ENCODE data around the gene TBC1D2. TPM values are rescaled to one million over a fixed set of nuclear protein-coding genes. Genes with fewer than 3 reads are reported as not detected.

Gene TBC1D2
- total and polyA plus RNA-seq, 2 of the 13 experiments (the other 11 are each of a cell fraction or from before 2014, with no cell fraction given), result 2.0 to 2.8 TPM

DNA sequence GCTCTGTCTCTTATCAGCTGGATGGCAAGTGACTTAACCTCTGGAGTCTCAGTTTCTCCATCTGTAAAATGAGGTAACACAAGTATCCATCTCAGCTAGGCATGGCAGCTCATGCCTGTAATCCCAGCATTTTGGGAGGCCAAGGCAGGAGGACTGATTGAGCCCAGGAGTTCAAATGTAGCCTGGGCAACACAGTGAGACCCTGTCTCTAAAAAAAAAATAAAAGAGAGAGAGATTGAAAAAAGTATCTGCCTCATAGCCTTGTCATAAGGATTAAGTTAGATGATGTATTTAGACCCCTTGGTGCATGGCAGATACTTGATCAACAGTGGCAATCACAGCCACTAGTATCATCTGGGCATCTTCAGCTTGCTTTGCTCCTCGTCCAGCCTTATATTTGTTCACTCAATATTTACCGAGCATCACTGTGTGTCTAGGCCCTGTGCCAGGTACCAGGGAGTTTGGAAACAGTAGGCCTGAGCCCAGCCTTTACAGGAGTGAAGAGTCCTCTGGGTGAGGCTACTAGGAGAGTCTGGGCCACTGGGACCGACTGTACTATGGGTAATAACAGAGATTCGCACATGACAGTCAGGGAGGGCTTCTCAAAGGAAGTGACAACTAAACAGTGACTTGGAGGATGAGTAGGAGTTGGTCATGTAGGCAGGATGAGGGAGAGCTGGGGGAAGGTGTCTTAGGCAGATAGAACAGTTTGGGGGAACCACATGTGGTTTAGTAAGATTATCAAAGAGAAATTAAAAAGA is 97.2 kb downstream of the TBC1D2 start (continued):
- TF ChIP-seq, protein P1, sequence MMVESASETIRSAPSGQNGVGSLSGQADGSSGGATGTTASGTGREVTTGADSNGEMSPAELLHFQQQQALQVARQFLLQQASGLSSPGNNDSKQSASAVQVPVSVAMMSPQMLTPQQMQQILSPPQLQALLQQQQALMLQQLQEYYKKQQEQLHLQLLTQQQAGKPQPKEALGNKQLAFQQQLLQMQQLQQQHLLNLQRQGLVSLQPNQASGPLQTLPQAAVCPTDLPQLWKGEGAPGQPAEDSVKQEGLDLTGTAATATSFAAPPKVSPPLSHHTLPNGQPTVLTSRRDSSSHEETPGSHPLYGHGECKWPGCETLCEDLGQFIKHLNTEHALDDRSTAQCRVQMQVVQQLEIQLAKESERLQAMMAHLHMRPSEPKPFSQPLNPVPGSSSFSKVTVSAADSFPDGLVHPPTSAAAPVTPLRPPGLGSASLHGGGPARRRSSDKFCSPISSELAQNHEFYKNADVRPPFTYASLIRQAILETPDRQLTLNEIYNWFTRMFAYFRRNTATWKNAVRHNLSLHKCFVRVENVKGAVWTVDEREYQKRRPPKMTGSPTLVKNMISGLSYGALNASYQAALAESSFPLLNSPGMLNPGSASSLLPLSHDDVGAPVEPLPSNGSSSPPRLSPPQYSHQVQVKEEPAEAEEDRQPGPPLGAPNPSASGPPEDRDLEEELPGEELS (CRISPR knock-in tag; IDR thresholded peaks at IDR 0.05), result peak; percentile 59; the same call in 1 of the 2 replicates
- TF ChIP-seq SOX13 (IDR thresholded peaks at IDR 0.05) (no peak), SOX13 (CRISPR knock-in tag; conservative IDR thresholded peaks at IDR 0.05 in 1 of 2, IDR thresholded peaks at IDR 0.05 in 1 of 2) (peak in 1 of 2 experiments; percentile 76; a peak in 2 of 4 replicates), ZNF530 (CRISPR knock-in tag; IDR thresholded peaks at IDR 0.05; ENCODE audit: low read depth) (no peak), EP300 (IDR thresholded peaks at IDR 0.05; ENCODE audit: low read depth in 2 of 2, low read length in 2 of 2) (peak in 1 of 2 experiments; percentile 65; a peak in 1 of 4 replicates), EP300 (CRISPR knock-in tag; IDR thresholded peaks at IDR 0.05; ENCODE audit: borderline replicate concordance) (peak; percentile 60; the same call in 1 of the 2 replicates), HDAC1 (CRISPR knock-in tag; IDR thresholded peaks at IDR 0.05) (peak; percentile 58; the same call in 1 of the 2 replicates), ASH2L (IDR thresholded peaks at IDR 0.05; ENCODE audit: insufficient read length, low read depth, low read length) (no peak), IKZF4 (CRISPR knock-in tag; IDR thresholded peaks at IDR 0.05; ENCODE audit: borderline replicate concordance, low read depth, not compliant biosample characterization) (no peak), HNF4A (CRISPR knock-in tag; IDR thresholded peaks at IDR 0.05) (peak; percentile 61), ZNF790 (CRISPR knock-in tag; IDR thresholded peaks at IDR 0.05; ENCODE audit: borderline replicate concordance) (no peak), PPARG (CRISPR knock-in tag; conservative IDR thresholded peaks at IDR 0.05) (no peak), HNRNPUL1 (IDR thresholded peaks at IDR 0.05; ENCODE audit: low read depth, low read length) (no peak), NCOR1 (IDR thresholded peaks at IDR 0.05; ENCODE audit: borderline replicate concordance, low read length) (no peak), ZNF850 (CRISPR knock-in tag; conservative IDR thresholded peaks at IDR 0.05) (no peak), ZNF30 (CRISPR knock-in tag; IDR thresholded peaks at IDR 0.05) (no peak), ZNF572 (CRISPR knock-in tag; IDR thresholded peaks at IDR 0.05) (no peak), EEA1 (CRISPR knock-in tag; IDR thresholded peaks at IDR 0.05; ENCODE audit: borderline replicate concordance) (no peak)
- TF ChIP-seq, protein P2, sequence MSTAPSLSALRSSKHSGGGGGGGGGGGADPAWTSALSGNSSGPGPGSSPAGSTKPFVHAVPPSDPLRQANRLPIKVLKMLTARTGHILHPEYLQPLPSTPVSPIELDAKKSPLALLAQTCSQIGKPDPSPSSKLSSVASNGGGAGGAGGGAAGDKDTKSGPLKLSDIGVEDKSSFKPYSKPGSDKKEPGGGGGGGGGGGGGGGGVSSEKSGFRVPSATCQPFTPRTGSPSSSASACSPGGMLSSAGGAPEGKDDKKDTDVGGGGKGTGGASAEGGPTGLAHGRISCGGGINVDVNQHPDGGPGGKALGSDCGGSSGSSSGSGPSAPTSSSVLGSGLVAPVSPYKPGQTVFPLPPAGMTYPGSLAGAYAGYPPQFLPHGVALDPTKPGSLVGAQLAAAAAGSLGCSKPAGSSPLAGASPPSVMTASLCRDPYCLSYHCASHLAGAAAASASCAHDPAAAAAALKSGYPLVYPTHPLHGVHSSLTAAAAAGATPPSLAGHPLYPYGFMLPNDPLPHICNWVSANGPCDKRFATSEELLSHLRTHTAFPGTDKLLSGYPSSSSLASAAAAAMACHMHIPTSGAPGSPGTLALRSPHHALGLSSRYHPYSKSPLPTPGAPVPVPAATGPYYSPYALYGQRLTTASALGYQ (CRISPR knock-in tag; IDR thresholded peaks at IDR 0.05), result no peak
- TF ChIP-seq, protein P3, sequence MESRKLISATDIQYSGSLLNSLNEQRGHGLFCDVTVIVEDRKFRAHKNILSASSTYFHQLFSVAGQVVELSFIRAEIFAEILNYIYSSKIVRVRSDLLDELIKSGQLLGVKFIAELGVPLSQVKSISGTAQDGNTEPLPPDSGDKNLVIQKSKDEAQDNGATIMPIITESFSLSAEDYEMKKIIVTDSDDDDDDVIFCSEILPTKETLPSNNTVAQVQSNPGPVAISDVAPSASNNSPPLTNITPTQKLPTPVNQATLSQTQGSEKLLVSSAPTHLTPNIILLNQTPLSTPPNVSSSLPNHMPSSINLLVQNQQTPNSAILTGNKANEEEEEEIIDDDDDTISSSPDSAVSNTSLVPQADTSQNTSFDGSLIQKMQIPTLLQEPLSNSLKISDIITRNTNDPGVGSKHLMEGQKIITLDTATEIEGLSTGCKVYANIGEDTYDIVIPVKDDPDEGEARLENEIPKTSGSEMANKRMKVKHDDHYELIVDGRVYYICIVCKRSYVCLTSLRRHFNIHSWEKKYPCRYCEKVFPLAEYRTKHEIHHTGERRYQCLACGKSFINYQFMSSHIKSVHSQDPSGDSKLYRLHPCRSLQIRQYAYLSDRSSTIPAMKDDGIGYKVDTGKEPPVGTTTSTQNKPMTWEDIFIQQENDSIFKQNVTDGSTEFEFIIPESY (CRISPR knock-in tag; IDR thresholded peaks at IDR 0.05), result no peak
- TF ChIP-seq, protein P4, sequence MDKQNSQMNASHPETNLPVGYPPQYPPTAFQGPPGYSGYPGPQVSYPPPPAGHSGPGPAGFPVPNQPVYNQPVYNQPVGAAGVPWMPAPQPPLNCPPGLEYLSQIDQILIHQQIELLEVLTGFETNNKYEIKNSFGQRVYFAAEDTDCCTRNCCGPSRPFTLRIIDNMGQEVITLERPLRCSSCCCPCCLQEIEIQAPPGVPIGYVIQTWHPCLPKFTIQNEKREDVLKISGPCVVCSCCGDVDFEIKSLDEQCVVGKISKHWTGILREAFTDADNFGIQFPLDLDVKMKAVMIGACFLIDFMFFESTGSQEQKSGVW (CRISPR knock-in tag; IDR thresholded peaks at IDR 0.05; ENCODE audit: borderline replicate concordance), result no peak
- TF ChIP-seq, protein P5, sequence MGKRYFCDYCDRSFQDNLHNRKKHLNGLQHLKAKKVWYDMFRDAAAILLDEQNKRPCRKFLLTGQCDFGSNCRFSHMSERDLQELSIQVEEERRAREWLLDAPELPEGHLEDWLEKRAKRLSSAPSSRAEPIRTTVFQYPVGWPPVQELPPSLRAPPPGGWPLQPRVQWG (CRISPR knock-in tag; IDR thresholded peaks at IDR 0.05; ENCODE audit: borderline replicate concordance, low read depth), result no peak

Measured in HepG2 (cell line).